Osteoblast (primary cell): ENCODE data around the gene PLCL2. TPM values are rescaled to one million over a fixed set of nuclear protein-coding genes. Genes with fewer than 3 reads are reported as not detected.
"Not testable (repeated sequence)": the region's sequence is repeated elsewhere in the genome, so short reads cannot be mapped to it uniquely, and the experiment has no call there.

Experiments
- DNase-seq: peaks from one replicate; pipeline ENCODE4 v3.0.0; 2011; ENCODE audit warnings: low spot score, mixed read lengths; ENCODE audit not compliant: insufficient read length; ENCODE audit errors: missing footprints
- H2AFZ ChIP-seq: 2 replicates; pipeline ENCODE4 v1.6.0; 2011; ENCODE audit warnings: mild to moderate bottlenecking, low read length
- H3K27ac ChIP-seq: 2 replicates; pipeline ENCODE4 v1.5.1; 2011; ENCODE audit warnings: mild to moderate bottlenecking, low read depth, low read length, moderate library complexity
- H3K27me3 ChIP-seq: 2 replicates; pipeline ENCODE4 v1.6.0; 2012; ENCODE audit warnings: mild to moderate bottlenecking, control low read depth, inconsistent platforms, low read length, moderate library complexity; ENCODE audit not compliant: insufficient read depth
- H3K36me3 ChIP-seq: 2 replicates; pipeline ENCODE4 v1.5.1; 2011; ENCODE audit warnings: mild to moderate bottlenecking, low read length, control low read depth, moderate library complexity; ENCODE audit not compliant: insufficient read depth
- H3K4me1 ChIP-seq: 2 replicates; pipeline ENCODE4 v1.5.1; 2011; ENCODE audit warnings: mild to moderate bottlenecking, low read length, control low read depth, moderate library complexity; ENCODE audit not compliant: insufficient read depth
- H3K4me2 ChIP-seq: 2 replicates; pipeline ENCODE4 v1.6.0; 2011; ENCODE audit warnings: mild to moderate bottlenecking, low read length; ENCODE audit not compliant: insufficient read depth
- H3K4me3 ChIP-seq: fragments of 200-600 bp; sonication (generic); 3 replicates; pipeline ENCODE4 v1.5.1; 2012; ENCODE audit warnings: mild to moderate bottlenecking, low read length, inconsistent platforms; ENCODE audit not compliant: insufficient read depth
- H3K79me2 ChIP-seq: 2 replicates; pipeline ENCODE4 v1.6.0; 2012; ENCODE audit warnings: mild to moderate bottlenecking, low read length, control low read depth, inconsistent platforms; ENCODE audit not compliant: insufficient read depth
- H3K9me3 ChIP-seq: 2 replicates; pipeline ENCODE4 v1.5.1; 2011; ENCODE audit warnings: low read depth, low read length, control low read depth
- H4K20me1 ChIP-seq: 2 replicates; pipeline ENCODE4 v1.6.0; 2012; ENCODE audit warnings: mild to moderate bottlenecking, low read length, control low read depth; ENCODE audit not compliant: insufficient read depth
- total RNA-seq: library from RNA; depleted of rRNA; stranded (reverse); fragments of >200 nt; gene quantifications from 2 replicates; pipeline ENCODE4 v1.2.3, GENCODE V29; 2012
- TF ChIP-seq, protein P1 (sequence below): IDR thresholded peaks from 2 replicates; pipeline ENCODE4 v1.5.1; 2011; ENCODE audit warnings: mild to moderate bottlenecking, low read depth, low read length, moderate library complexity; ENCODE audit errors: extremely low read depth

PLCL2 gene
- total RNA-seq, 1 donor: 5.1 TPM

DNA sequence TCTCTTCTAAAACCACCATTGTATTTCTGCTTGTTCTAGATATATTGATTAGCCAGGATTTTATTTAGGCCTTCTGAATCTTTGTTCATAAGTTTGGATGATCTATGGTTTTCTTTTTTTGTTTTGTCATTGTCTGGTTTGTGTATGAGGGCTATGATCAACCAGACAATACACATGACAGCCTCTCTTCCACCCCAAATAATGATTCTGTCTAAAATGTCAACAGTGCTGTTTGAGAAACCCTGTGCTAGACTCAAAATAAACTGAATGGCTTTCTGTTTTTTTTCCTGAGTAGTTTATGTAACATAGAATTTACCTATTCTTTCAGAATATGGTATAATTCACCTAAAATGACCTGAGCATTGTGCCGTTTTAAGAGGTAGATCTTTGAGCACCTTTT is 66.1 kb downstream of the PLCL2 start:
- Histone ChIP-seq H3K27ac (no peak overlapping the region), H3K79me2 (no peaks in the 10 kb centered on the region), H4K20me1 (no peaks in the 10 kb centered on the region), H2AFZ (no peak overlapping the region), H3K4me3 (no peak overlapping the region), H3K36me3 (no peaks in the 10 kb centered on the region), H3K27me3 (no peaks in the 10 kb centered on the region), H3K9me3 (no peaks in the 10 kb centered on the region), H3K4me1 (no peaks in the 10 kb centered on the region), H3K4me2 (no peak overlapping the region)
- no peak for DNase-seq
- TF ChIP-seq, protein P1, sequence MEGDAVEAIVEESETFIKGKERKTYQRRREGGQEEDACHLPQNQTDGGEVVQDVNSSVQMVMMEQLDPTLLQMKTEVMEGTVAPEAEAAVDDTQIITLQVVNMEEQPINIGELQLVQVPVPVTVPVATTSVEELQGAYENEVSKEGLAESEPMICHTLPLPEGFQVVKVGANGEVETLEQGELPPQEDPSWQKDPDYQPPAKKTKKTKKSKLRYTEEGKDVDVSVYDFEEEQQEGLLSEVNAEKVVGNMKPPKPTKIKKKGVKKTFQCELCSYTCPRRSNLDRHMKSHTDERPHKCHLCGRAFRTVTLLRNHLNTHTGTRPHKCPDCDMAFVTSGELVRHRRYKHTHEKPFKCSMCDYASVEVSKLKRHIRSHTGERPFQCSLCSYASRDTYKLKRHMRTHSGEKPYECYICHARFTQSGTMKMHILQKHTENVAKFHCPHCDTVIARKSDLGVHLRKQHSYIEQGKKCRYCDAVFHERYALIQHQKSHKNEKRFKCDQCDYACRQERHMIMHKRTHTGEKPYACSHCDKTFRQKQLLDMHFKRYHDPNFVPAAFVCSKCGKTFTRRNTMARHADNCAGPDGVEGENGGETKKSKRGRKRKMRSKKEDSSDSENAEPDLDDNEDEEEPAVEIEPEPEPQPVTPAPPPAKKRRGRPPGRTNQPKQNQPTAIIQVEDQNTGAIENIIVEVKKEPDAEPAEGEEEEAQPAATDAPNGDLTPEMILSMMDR: no peak

DNA sequence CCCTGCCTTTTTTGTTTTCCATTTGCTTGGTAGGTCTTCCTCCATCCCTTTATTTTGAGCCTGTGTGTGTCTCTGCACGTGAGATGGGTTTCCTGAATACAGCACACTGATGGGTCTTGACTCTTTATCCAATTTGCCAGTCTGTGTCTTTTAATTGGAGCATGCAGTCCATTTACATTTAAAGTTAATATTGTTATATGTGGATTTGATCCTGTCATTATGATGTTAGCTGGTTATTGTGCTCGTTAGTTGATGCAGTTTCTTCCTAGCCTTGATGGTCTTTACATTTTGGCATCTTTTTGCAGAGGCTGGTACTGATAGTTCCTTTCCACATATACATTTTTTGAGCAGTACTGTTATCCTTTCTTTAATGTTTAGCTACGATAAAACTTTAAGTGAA is 73.1 kb downstream of the PLCL2 start:
- H3K9me3 ChIP-seq, H4K20me1 ChIP-seq, H2AFZ ChIP-seq, H3K4me2 ChIP-seq, H3K79me2 ChIP-seq, H3K36me3 ChIP-seq, H3K27me3 ChIP-seq, H3K4me3 ChIP-seq, H3K27ac ChIP-seq, H3K4me1 ChIP-seq, DNase-seq: not testable (repeated sequence)

DNA sequence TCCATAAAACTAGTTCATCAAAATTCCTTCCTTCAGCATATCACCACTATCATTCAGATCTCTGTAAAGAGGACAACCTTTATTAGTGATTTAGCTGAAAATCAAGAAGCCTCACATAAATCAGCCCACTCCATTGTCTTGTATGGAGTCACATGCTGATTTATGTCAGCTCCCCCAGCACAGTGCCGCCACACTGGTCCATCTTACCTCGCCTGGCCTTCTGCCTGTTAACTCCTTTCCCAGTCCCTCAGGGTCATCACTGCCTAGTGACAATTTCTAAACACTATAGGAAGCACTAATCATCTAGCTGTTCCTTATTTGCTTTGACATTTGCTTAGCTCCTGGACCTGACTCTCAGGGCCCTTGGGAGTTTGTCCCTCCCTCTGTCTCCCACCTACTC is 75.4 kb downstream of the PLCL2 start:
- TF ChIP-seq, protein P1: no peak
- Histone ChIP-seq H3K27ac (no peak overlapping the region), H3K4me2 (no peak overlapping the region), H2AFZ (no peak overlapping the region), H4K20me1 (no peaks in the 10 kb centered on the region), H3K4me3 (no peak overlapping the region), H3K9me3 (no peaks in the 10 kb centered on the region), H3K79me2 (no peaks in the 10 kb centered on the region), H3K36me3 (no peaks in the 10 kb centered on the region), H3K27me3 (no peaks in the 10 kb centered on the region), H3K4me1 (no peaks in the 10 kb centered on the region)
- DNase-seq: no peak

DNA sequence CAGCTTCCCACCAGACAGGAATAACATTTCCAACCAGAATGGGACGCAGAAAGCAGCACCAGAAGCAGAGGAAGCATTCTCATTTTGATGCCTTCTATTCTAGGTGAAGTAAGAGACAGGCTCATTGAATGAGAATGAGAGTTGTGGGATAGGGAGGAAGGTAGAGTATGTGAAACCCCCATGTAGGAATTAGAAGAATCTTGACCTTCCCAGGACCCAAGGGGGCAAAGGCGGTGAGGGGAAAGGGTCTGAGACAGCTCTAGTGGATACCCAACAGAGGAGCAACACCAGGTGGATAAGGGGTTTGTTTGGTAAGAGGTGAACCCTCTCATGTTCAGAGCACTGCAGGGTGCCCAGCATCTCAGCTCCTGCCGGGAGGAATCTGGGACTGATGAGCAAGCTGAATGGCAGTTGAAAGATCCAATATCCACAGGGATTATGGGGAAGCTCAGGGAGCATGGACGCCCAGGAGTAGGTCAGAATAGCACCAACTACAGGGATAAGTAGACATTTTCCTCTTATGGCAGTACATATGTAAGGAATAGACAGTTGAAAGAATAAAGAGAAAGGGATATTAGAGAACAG is 77.0 kb downstream of the PLCL2 start:
- no peak for DNase-seq
- Histone ChIP-seq H2AFZ (no peak overlapping the region), H3K4me2 (no peak overlapping the region), H3K79me2 (no peaks in the 10 kb centered on the region), H3K4me1 (no peaks in the 10 kb centered on the region), H4K20me1 (no peaks in the 10 kb centered on the region), H3K9me3 (no peaks in the 10 kb centered on the region), H3K4me3 (no peak overlapping the region), H3K27ac (no peak overlapping the region), H3K27me3 (no peaks in the 10 kb centered on the region), H3K36me3 (no peaks in the 10 kb centered on the region)
- TF ChIP-seq, protein P1: no peak
